SK-N-MC (cell line): Measurements from ENCODE around the gene ARHGAP24.

Experiments
- EZH2 ChIP-seq: fragments of 200-600 bp; sonication (generic); IDR thresholded peaks from one replicate; pipeline ENCODE4 v1.6.1; 2017; ENCODE audit warnings: antibody characterized with exemption
- FOXP2 ChIP-seq: optimal IDR thresholded peaks from 2 replicates; pipeline ENCODE3; 2011; ENCODE audit warnings: mild to moderate bottlenecking, moderate library complexity; ENCODE audit not compliant: insufficient read depth; ENCODE audit errors: extremely low read length, control extremely low read depth
- POLR2AphosphoS5 ChIP-seq: IDR thresholded peaks from 2 replicates; pipeline ENCODE4 v1.6.1; 2012; ENCODE audit warnings: mild to moderate bottlenecking, low read depth, low read length, borderline replicate concordance

DNA sequence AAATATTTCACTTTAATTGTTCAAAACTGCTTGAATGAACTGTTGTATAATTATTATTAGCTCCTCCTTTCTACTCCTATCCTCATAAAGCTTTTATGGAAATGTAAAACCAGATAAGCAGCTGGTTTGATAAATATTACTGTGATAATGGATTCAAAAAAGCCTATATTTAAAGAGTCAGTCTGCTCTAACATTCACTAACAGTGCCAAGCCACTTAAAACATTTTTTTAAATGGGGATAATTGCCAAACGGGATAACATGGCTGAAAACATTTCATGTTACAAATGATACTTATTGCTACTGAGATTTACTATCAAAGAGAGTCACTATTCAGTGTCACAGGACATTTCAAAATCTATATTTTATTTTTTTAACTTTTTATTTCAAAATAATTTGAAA is 17.4 kb downstream of the ARHGAP24 start:
- TF ChIP-seq POLR2AphosphoS5 (no peak), EZH2 (no peak), FOXP2 (no peak)
